C4-2B (cell line): ENCODE data around the gene GPHN.

Source experiments
- CTCF ChIP-seq: fragments of 450-650 bp; conservative IDR thresholded peaks from 2 replicates; pipeline ENCODE4 v1.5.1; 2017; ENCODE audit warnings: mild to moderate bottlenecking
- ZFX ChIP-seq: fragments of 450-650 bp; IDR thresholded peaks from 2 replicates; pipeline ENCODE4 v1.6.1; 2017

GRCh38 chr14:66496911-66497310, 11.0 kb upstream of the GPHN start:
- no peak for TF ChIP-seq CTCF
- TF ChIP-seq ZFX: no peak
